OCI-LY7 (cell line): ENCODE measurements around the gene THSD7A.

Experiments
- EZH2phosphoT487 ChIP-seq: fragments of 200-600 bp; sonication (generic); IDR thresholded peaks from 2 replicates; pipeline ENCODE4 v1.6.1; 2018; ENCODE audit warnings: low read depth, borderline replicate concordance, mild to moderate bottlenecking, mixed run types, antibody characterized with exemption, low read length, moderate library complexity, mixed read lengths
- TF ChIP-seq, protein P1 (sequence below): fragments of 200-600 bp; sonication (generic); conservative IDR thresholded peaks from 2 replicates; pipeline ENCODE4 v1.5.1; 2014; ENCODE audit warnings: mild to moderate bottlenecking, antibody characterized with exemption, low read length, moderate library complexity, mixed read lengths

- TF ChIP-seq, protein P1, sequence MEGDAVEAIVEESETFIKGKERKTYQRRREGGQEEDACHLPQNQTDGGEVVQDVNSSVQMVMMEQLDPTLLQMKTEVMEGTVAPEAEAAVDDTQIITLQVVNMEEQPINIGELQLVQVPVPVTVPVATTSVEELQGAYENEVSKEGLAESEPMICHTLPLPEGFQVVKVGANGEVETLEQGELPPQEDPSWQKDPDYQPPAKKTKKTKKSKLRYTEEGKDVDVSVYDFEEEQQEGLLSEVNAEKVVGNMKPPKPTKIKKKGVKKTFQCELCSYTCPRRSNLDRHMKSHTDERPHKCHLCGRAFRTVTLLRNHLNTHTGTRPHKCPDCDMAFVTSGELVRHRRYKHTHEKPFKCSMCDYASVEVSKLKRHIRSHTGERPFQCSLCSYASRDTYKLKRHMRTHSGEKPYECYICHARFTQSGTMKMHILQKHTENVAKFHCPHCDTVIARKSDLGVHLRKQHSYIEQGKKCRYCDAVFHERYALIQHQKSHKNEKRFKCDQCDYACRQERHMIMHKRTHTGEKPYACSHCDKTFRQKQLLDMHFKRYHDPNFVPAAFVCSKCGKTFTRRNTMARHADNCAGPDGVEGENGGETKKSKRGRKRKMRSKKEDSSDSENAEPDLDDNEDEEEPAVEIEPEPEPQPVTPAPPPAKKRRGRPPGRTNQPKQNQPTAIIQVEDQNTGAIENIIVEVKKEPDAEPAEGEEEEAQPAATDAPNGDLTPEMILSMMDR, result no peak
- TF ChIP-seq EZH2phosphoT487, result no peak
Observed at GRCh38 chr7:11436773-11437524, 395.0 kb downstream of the THSD7A start.
